ENCODE results near the gene ALDH4A1.
A peak's percentile ranks its signal among the peaks of the same experiment; 100 is the strongest.

Gene ALDH4A1

GRCh38 chr1:18939398-18940302 is 37.3 kb upstream of the ALDH4A1 start:
- no peak for DNase-seq (ENCODE audit: low read depth)

GRCh38 chr1:18938707-18939070 is 36.3 kb upstream of the ALDH4A1 start:
- DNase-seq (ENCODE audit: low read depth): no peak

- no peak for DNase-seq (ENCODE audit: low read depth)
Measured at GRCh38 chr1:18938008-18938706, 35.8 kb upstream of the ALDH4A1 start.

- no peak for DNase-seq (ENCODE audit: low read depth)
Measured at GRCh38 chr1:18937539-18937938, 35.2 kb upstream of the ALDH4A1 start.

GRCh38 chr1:18936814-18937481 is 34.6 kb upstream of the ALDH4A1 start:
- no peak for DNase-seq (ENCODE audit: low read depth)

GRCh38 chr1:18936471-18936813 is 34.1 kb upstream of the ALDH4A1 start:
- DNase-seq (ENCODE audit: low read depth): no peak

GRCh38 chr1:18934205-18935000 is 32.0 kb upstream of the ALDH4A1 start:
- no peak for DNase-seq (ENCODE audit: low read depth)

GRCh38 chr1:18932879-18933278 is 30.5 kb upstream of the ALDH4A1 start:
- DNase-seq (ENCODE audit: low read depth): no peak

GRCh38 chr1:18932387-18932786 is 30.0 kb upstream of the ALDH4A1 start:
- DNase-seq (ENCODE audit: low read depth): no peak

GRCh38 chr1:18931730-18932129 is 29.4 kb upstream of the ALDH4A1 start:
- DNase-seq (ENCODE audit: low read depth): no peak

GRCh38 chr1:18929686-18930085 is 27.3 kb upstream of the ALDH4A1 start:
- no peak for DNase-seq (ENCODE audit: low read depth)

- DNase-seq (ENCODE audit: low read depth): no peak
Measured at GRCh38 chr1:18928985-18929384, 26.6 kb upstream of the ALDH4A1 start.

- DNase-seq (ENCODE audit: low read depth): no peak
Measured at GRCh38 chr1:18928406-18928805, 26.1 kb upstream of the ALDH4A1 start.

GRCh38 chr1:18927654-18928272 is 25.4 kb upstream of the ALDH4A1 start:
- peak; percentile 21 for DNase-seq (ENCODE audit: low read depth)

- DNase-seq (ENCODE audit: low read depth): peak; percentile 30
Measured at GRCh38 chr1:18927082-18927653, 24.8 kb upstream of the ALDH4A1 start.

GRCh38 chr1:18926315-18927081 is 24.1 kb upstream of the ALDH4A1 start:
- peak; percentile 79 for DNase-seq (ENCODE audit: low read depth)

- no peak for DNase-seq (ENCODE audit: low read depth)
Measured at GRCh38 chr1:18925279-18925678, 22.9 kb upstream of the ALDH4A1 start.

- DNase-seq (ENCODE audit: low read depth): no peak
Measured at GRCh38 chr1:18924221-18924691, 21.9 kb upstream of the ALDH4A1 start.

GRCh38 chr1:18923756-18924211 is 21.4 kb upstream of the ALDH4A1 start:
- DNase-seq (ENCODE audit: low read depth): no peak

Measured in activated T-helper 9 cell treated with anti-CD3 and anti-CD28 coated beads, Interleukin-2, amount 50 U/mL, for 16 hours (primary cell).